IMR-90 (cell line): ENCODE results near the gene RBM8A. TPM values are rescaled to one million over a fixed set of nuclear protein-coding genes. Genes with fewer than 3 reads are reported as not detected.

ENCODE experiments used
- ATAC-seq: fragments of 200-7000 bp; cut with Tn5 transposase; 2 replicates; pipeline ENCODE4 v1.9.1; 2020; ENCODE audit warnings: low read depth, mild to moderate bottlenecking, moderate library complexity
- BruUV-seq: library from RNA; stranded (reverse); fragments of 400-500 nt; replicated peaks from 2 replicates; lab custom pipeline; 2021; lab: Mats Ljungman, UMichigan
- CTCF ChIA-PET: fragments of 300-600 bp; formaldehyde crosslinking; extraction: SDS; loops from one replicate; lab custom pipeline; 2021; ENCODE audit warnings: antibody characterized with exemption; lab: Yijun Ruan, JAX
- POLR2A ChIA-PET: fragments of 300-600 bp; sonication (Branson Sonifier 250); formaldehyde crosslinking; loops from one replicate; lab custom pipeline; 2022; ENCODE audit warnings: antibody characterized with exemption; ENCODE audit not compliant: unreplicated experiment; lab: Charles Lee
- DNase-seq: peaks from one replicate; pipeline ENCODE4 v3.0.0; 2013
- H2AFZ ChIP-seq: replicated peaks from 2 replicates; pipeline ENCODE3; 2013; ENCODE audit warnings: low read length, mild to moderate bottlenecking; ENCODE audit not compliant: poor library complexity
- H2AK5ac ChIP-seq: 2 replicates; pipeline ENCODE4 v1.6.1; 2013; ENCODE audit warnings: low read depth, low read length, inconsistent platforms
- H2AK9ac ChIP-seq: replicated peaks from 2 replicates; pipeline ENCODE3; 2013; ENCODE audit warnings: mild to moderate bottlenecking, low read depth, low read length, moderate library complexity; ENCODE audit not compliant: poor library complexity
- H2BK120ac ChIP-seq: 2 replicates; pipeline ENCODE4 v1.6.1; 2013; ENCODE audit warnings: low read depth, low read length, inconsistent platforms
- H2BK15ac ChIP-seq: 3 replicates; pipeline ENCODE4 v1.6.1; 2013; ENCODE audit warnings: low read depth, low read length, inconsistent platforms
- H2BK20ac ChIP-seq: 2 replicates; pipeline ENCODE4 v1.6.1; 2013; ENCODE audit warnings: low read depth, mild to moderate bottlenecking, inconsistent platforms, low read length, moderate library complexity
- H2BK5ac ChIP-seq: 2 replicates; pipeline ENCODE4 v1.6.1; 2013; ENCODE audit warnings: mild to moderate bottlenecking, low read depth, low read length, inconsistent platforms; ENCODE audit not compliant: poor library complexity, severe bottlenecking
- H3K14ac ChIP-seq: replicated peaks from 2 replicates; pipeline ENCODE4 v1.6.1; 2013; ENCODE audit warnings: low read depth, low read length, inconsistent platforms
- H3K18ac ChIP-seq: 2 replicates; pipeline ENCODE4 v1.6.1; 2013; ENCODE audit warnings: low read depth, low read length, control low read depth
- H3K23ac ChIP-seq: 2 replicates; pipeline ENCODE4 v1.6.1; 2013; ENCODE audit warnings: low read depth, low read length, inconsistent platforms
- H3K27ac ChIP-seq: 2 replicates; pipeline ENCODE4 v1.5.1; 2013; ENCODE audit warnings: mild to moderate bottlenecking, control low read depth, low read length; ENCODE audit not compliant: insufficient read depth
- H3K27me3 ChIP-seq: 2 replicates; pipeline ENCODE4 v1.6.1; 2013; ENCODE audit warnings: low read length; ENCODE audit not compliant: control insufficient read depth, insufficient read depth
- H3K36me3 ChIP-seq: 2 replicates; pipeline ENCODE4 v1.6.1; 2013; ENCODE audit warnings: low read length, mixed read lengths; ENCODE audit not compliant: control insufficient read depth, insufficient read depth
- H3K4ac ChIP-seq: 2 replicates; pipeline ENCODE4 v1.6.1; 2013; ENCODE audit warnings: low read depth, low read length, inconsistent platforms
- H3K4me1 ChIP-seq: 2 replicates; pipeline ENCODE4 v1.6.1; 2013; ENCODE audit warnings: low read length, mixed read lengths; ENCODE audit not compliant: control insufficient read depth, insufficient read depth
- H3K4me2 ChIP-seq: 2 replicates; pipeline ENCODE4 v1.6.1; 2013; ENCODE audit warnings: low read depth, mild to moderate bottlenecking, control low read depth, low read length, moderate library complexity
- H3K4me3 ChIP-seq: 2 replicates; pipeline ENCODE4 v1.5.1; 2013; ENCODE audit warnings: low read depth, mild to moderate bottlenecking, control low read depth, low read length, moderate library complexity; ENCODE audit not compliant: insufficient read depth
- H3K56ac ChIP-seq: 2 replicates; pipeline ENCODE4 v1.6.1; 2013; ENCODE audit warnings: low read length, inconsistent platforms; ENCODE audit not compliant: insufficient read depth; ENCODE audit errors: extremely low read depth
- H3K79me1 ChIP-seq, 2 experiments: 2 replicates each; pipeline ENCODE4 v1.6.1; 2013; ENCODE audit warnings: low read length in 2 of 2, inconsistent platforms in 1 of 2, low read depth in 1 of 2
- H3K9ac ChIP-seq: 2 replicates; pipeline ENCODE4 v1.6.1; 2013; ENCODE audit warnings: low read depth, low read length, control low read depth
- H3K9me1 ChIP-seq: 2 replicates; pipeline ENCODE4 v1.6.1; 2013; ENCODE audit warnings: low read length, inconsistent platforms; ENCODE audit not compliant: insufficient read depth
- H3K9me3 ChIP-seq: 2 replicates; pipeline ENCODE4 v1.6.1; 2013; ENCODE audit warnings: low read length; ENCODE audit not compliant: control insufficient read depth, insufficient read depth
- H4K20me1 ChIP-seq: 2 replicates; pipeline ENCODE4 v1.6.1; 2013; ENCODE audit warnings: low read length, inconsistent platforms; ENCODE audit not compliant: insufficient read depth
- H4K5ac ChIP-seq: 2 replicates; pipeline ENCODE4 v1.6.1; 2013; ENCODE audit warnings: mild to moderate bottlenecking, low read depth, low read length, control low read depth
- H4K8ac ChIP-seq, 2 experiments: 2 replicates each; pipeline ENCODE4 v1.6.1; 2013; ENCODE audit warnings: low read depth in 2 of 2, low read length in 2 of 2, control low read depth in 1 of 2, inconsistent platforms in 1 of 2
- H4K91ac ChIP-seq: 2 replicates; pipeline ENCODE4 v1.6.1; 2013; ENCODE audit warnings: low read depth, low read length, inconsistent platforms; ENCODE audit not compliant: insufficient read depth
- CEBPB ChIP-seq: IDR thresholded peaks from 2 replicates; pipeline ENCODE4 v1.6.1; 2012; ENCODE audit warnings: low read depth, low read length, improper control_type of control experiment
- FOS ChIP-seq: fragments of 150-350 bp; IDR thresholded peaks from 2 replicates; pipeline ENCODE4 v1.6.1; 2016; ENCODE audit warnings: low read depth, low read length
- NFE2L2 ChIP-seq: fragments of 150-350 bp; IDR thresholded peaks from 2 replicates; pipeline ENCODE4 v1.6.1; 2016; ENCODE audit warnings: low read depth, mild to moderate bottlenecking, low read length
- WGBS, 2 experiments: methylation state at CpG; one replicate each; pipeline versions ENCODE4 v1.1.5 to v1.1.7; 2013; ENCODE audit warnings: missing lambda C conversion rate in 2 of 2; ENCODE audit not compliant: insufficient read length in 1 of 2; ENCODE audit errors: extremely low coverage in 2 of 2; 5-methylcytosine and 5-hydroxymethylcytosine counted together
- dilution Hi-C: fragments of 300-500 bp; cut with HindIII; formaldehyde crosslinking; loops from one replicate; pipeline ENCODE4 v1.14.3; 2018; ENCODE audit warnings: low sequenced_read_pairs; ENCODE audit not compliant: unreplicated experiment
- in situ Hi-C: fragments of 300-500 bp; cut with MboI; formaldehyde crosslinking; loops from 3 replicates; pipeline ENCODE4 v1.14.3; 2019; ENCODE audit warnings: low sequenced_read_pairs, inconsistent platforms, mixed read lengths
- intact Hi-C: fragments of 100-400 bp; cut with micrococcal nuclease; formaldehyde crosslinking; loops from 2 replicates; pipeline ENCODE4 v1.10.0; 2022
- polyA plus RNA-seq, 3 experiments: library from polyadenylated mRNA; depleted of rRNA; stranded (reverse); fragments of >200 nt; gene quantifications; 2 replicates each; pipeline ENCODE4 v1.2.3, GENCODE V29; 2012; ENCODE audit warnings: low replicate concordance in 1 of 3
- total RNA-seq: library from RNA; depleted of rRNA; stranded (reverse); fragments of >200 nt; gene quantifications from 2 replicates; pipeline ENCODE4 v1.2.3, GENCODE V29; 2012
- TF ChIP-seq, protein P1 (sequence below): fragments of 150-350 bp; IDR thresholded peaks from 2 replicates; pipeline ENCODE4 v1.6.1; 2017; ENCODE audit warnings: mild to moderate bottlenecking, antibody characterized with exemption, low read length, low read depth

The RBM8A gene
- total and polyA plus RNA-seq, 2 of the 4 experiments (the other 2 are of a cell fraction) = 94.1 to 251 TPM

- Histone ChIP-seq H2BK15ac (no peak overlapping the region), H2BK20ac (no peak overlapping the region), H4K91ac (no peak overlapping the region), H3K9me3 (no peaks in the 10 kb centered on the region), H2BK120ac (no peak overlapping the region), H3K36me3 (no peaks in the 10 kb centered on the region), H3K18ac (no peak overlapping the region), H3K79me1 (no peaks in the 10 kb centered on the region), H3K9ac (no peak overlapping the region), H4K20me1 (no peaks in the 10 kb centered on the region), H3K27me3 (peaks cover 5% of the 10 kb centered on the region; the same call in 1 of the 2 replicates), H3K9me1 (0 out of 2 replicates have a peak, but pooled peaks cover 3% of the 10 kb centered on the region), H4K5ac (no peak overlapping the region), H3K4ac (no peak overlapping the region), H3K4me3 (no peak overlapping the region), H3K23ac (0 out of 2 replicates have a peak overlapping the region, but pooled peaks have one; percentile 3), H3K4me1 (0 out of 2 replicates have a peak, but pooled peaks cover 3% of the 10 kb centered on the region), H3K27ac (no peak overlapping the region), H3K56ac (no peak overlapping the region), H2AK5ac (no peak overlapping the region), H2AK9ac (no peak overlapping the region), H2BK5ac (no peak overlapping the region), H3K4me2 (no peak overlapping the region), H3K14ac (no peak overlapping the region), H2AFZ (peak overlapping the region; percentile 45), H4K8ac (no peak overlapping the region)
- ATAC-seq (no peak), DNase-seq (peak; percentile 65)
- in situ Hi-C loops = no loop called here
- WGBS, 2 experiments = 60% methylated on average over 1 of the region's 1 CpG; no CpG with 5 or more reads in 1 of the 2 experiments
- TF ChIP-seq FOS = no peak
- TF ChIP-seq, protein P1, sequence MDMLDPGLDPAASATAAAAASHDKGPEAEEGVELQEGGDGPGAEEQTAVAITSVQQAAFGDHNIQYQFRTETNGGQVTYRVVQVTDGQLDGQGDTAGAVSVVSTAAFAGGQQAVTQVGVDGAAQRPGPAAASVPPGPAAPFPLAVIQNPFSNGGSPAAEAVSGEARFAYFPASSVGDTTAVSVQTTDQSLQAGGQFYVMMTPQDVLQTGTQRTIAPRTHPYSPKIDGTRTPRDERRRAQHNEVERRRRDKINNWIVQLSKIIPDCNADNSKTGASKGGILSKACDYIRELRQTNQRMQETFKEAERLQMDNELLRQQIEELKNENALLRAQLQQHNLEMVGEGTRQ = no peak
- TF ChIP-seq CEBPB = no peak
- no peak for TF ChIP-seq NFE2L2
- ChIA-PET CTCF (no interaction called here), POLR2A (interaction anchor here (0.8 kb wide), 1 partner anchor 26 kb away, joined by 5 read pairs; no protein-coding TSS in a partner anchor)
- dilution Hi-C loops = no loop called here
- no TSS peak for BruUV-seq
- intact Hi-C loops = no loop called here
These were observed 42.6 kb downstream of the RBM8A start for GRCh38 chr1:145884675-145885074.
